AG04449 (cell line): ENCODE results near the gene MEIS2.

Source experiments
- CTCF ChIA-PET: fragments of 350-600 bp; formaldehyde crosslinking; extraction: SDS; loops from one replicate; lab custom pipeline; 2021; ENCODE audit warnings: antibody characterized with exemption; lab: Yijun Ruan, JAX
- POLR2A ChIA-PET: fragments of 400-600, 350-600 bp; formaldehyde crosslinking; extraction: SDS; loops from one replicate; lab custom pipeline; 2020; ENCODE audit warnings: antibody characterized with exemption, inconsistent platforms; lab: Yijun Ruan, JAX
- DNase-seq: peaks from one replicate; pipeline ENCODE4 v3.0.0-alpha.2; 2010; ENCODE audit warnings: low read depth, low spot score
- H3K4me3 ChIP-seq: 2 replicates; pipeline ENCODE4 v1.5.1; 2011; ENCODE audit warnings: low read depth, mild to moderate bottlenecking, control low read depth, low read length
- CTCF ChIP-seq: IDR thresholded peaks from one replicate; pipeline ENCODE4 v1.5.1; 2011; ENCODE audit warnings: mild to moderate bottlenecking, moderate library complexity, low read length, control low read depth, inconsistent platforms; ENCODE audit not compliant: insufficient read depth; ENCODE audit errors: missing control alignments

MEIS2 gene

GRCh38 chr15:37041042-37041441 lies 59.3 kb downstream of the MEIS2 start:
- ChIA-PET POLR2A (no interaction called here), CTCF (no interaction called here)
- no peak overlapping the region for H3K4me3 ChIP-seq
- no peak for TF ChIP-seq CTCF
- DNase-seq = no peak

DNA sequence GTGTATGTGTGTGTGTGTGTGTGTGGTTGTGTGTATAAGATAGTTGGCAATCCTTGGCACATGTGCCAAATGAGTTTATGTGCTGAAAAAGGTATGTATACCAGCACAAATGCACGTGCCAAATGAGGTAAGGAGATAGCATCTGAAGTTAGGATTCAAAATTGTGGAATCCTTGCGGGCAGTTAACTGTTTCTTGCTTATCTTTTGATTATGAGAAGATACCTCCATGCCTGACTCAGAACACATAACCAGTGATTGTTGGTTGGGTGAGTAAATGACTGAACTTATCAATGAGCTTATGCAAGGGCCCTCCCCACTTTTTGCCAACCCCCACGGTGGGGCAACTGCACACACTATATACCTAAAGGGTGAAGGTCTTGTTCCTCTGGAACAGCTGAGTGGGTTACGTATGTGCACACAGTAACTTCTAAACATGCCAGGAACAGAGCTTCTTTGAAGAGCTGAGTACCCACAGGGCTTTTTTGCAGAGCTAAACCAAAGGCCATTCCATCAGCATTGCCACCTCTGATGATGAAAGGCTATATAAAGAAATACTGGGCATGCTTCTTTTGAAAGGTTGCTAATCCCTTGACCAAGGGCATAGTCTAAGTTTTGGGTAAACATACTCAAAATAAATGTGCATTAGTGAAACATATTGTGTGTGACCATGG lies 60.1 kb downstream of the MEIS2 start:
- POLR2A ChIA-PET = interaction anchor here (1.2 kb wide), 1 partner anchor 61 kb away, joined by 4 read pairs; no protein-coding TSS in a partner anchor
- DNase-seq = no peak

GRCh38 chr15:37038716-37039106 lies 61.6 kb downstream of the MEIS2 start:
- ChIA-PET CTCF (interaction anchor here (1.1 kb wide), 1 partner anchor 9 kb away, joined by 3 read pairs; no protein-coding TSS in a partner anchor), POLR2A (no interaction called here)
- no peak overlapping the region for H3K4me3 ChIP-seq

More for the DNA sequence above, 60.1 kb downstream of the MEIS2 start:
- H3K4me3 ChIP-seq = no peak overlapping the region
- CTCF ChIA-PET = no interaction called here
- TF ChIP-seq CTCF = no peak

GRCh38 chr15:37037850-37038715 lies 62.3 kb downstream of the MEIS2 start:
- POLR2A ChIA-PET = no interaction called here
- CTCF ChIA-PET = no interaction called here
- no peak for DNase-seq
- no peak overlapping the region for H3K4me3 ChIP-seq
- no peak for TF ChIP-seq CTCF

More at GRCh38 chr15:37038716-37039106, 61.6 kb downstream of the MEIS2 start:
- no peak for DNase-seq
- TF ChIP-seq CTCF = no peak

DNA sequence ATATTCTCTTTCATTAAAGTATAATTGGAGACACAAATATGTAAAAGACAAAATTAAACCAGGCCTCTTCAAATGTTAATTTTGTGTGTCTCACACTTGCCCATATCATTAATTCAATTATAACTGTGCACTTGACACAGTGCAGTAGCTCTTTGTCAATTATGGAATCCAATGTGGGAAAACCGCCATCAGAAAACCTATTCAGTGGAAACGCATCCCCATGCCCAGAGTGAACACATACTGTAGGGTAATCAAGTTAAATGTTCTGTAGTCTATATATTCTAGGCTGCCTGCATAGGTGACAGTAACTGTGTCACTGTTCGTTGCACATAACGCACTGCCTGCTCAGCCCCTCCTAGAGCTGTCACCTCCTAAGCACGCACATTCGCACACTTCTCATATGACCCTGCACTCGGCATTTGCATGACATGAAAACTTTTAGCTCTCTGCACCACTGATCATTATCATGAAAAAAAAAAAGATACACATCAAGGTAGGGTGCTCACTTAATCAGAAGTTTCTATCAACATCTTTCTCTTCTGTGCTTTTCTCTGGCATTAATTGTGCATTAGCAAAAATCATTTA lies 63.2 kb downstream of the MEIS2 start:
- no peak for TF ChIP-seq CTCF
- no peak overlapping the region for H3K4me3 ChIP-seq
- DNase-seq = no peak
- ChIA-PET POLR2A (no interaction called here), CTCF (interaction anchor here (0.7 to 1.3 kb wide), 3 partner anchors 13 to 31 kb away, joined by 3 read pairs; no protein-coding TSS in a partner anchor)
